RWPE1 (cell line): Measurements from ENCODE around the gene NFYC.

Source experiments
- CTCF ChIA-PET: fragments of 350-600 bp; sonication (Branson Sonifier 250); formaldehyde crosslinking; extraction: SDS; loops from one replicate; lab custom pipeline; 2021; lab: Yijun Ruan, JAX
- POLR2A ChIA-PET: fragments of 400-600 bp; formaldehyde crosslinking; extraction: SDS; loops from one replicate; lab custom pipeline; 2020; ENCODE audit warnings: antibody characterized with exemption; ENCODE audit not compliant: low non-redundant PET; lab: Yijun Ruan, JAX
- DNase-seq: peaks from one replicate; pipeline ENCODE4 v3.0.0; 2012; ENCODE audit warnings: low spot score
- H3K27ac ChIP-seq: fragments of 450-650 bp; 2 replicates; pipeline ENCODE4 v1.5.1; 2017
- TF ChIP-seq, protein P1 (sequence below): fragments of 450-650 bp; conservative IDR thresholded peaks from 2 replicates; pipeline ENCODE4 v1.5.1; 2017; ENCODE audit warnings: low read depth, mild to moderate bottlenecking

The NFYC gene

DNA sequence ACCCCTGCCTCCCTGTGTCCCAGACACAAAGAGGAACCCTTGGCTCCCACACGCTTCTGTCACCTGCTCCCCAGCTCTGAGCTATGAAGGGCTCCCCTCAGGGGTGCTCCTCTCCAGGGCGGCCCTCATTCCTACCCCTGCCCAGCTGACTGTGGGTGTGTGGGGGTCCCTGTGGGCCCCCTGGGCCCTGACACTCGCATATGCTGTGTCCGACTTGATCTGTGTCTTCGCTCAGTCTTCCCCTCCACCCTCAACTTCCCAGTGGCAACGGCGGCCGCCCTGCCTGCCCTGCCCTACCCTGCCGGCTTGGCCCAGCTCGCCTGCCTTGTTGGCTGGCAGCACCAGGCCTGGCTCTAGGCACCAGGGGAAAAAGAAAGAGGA lies 93.3 kb downstream of the NFYC start:
- POLR2A ChIA-PET = no interaction called here
- no peak for DNase-seq
- TF ChIP-seq, protein P1, sequence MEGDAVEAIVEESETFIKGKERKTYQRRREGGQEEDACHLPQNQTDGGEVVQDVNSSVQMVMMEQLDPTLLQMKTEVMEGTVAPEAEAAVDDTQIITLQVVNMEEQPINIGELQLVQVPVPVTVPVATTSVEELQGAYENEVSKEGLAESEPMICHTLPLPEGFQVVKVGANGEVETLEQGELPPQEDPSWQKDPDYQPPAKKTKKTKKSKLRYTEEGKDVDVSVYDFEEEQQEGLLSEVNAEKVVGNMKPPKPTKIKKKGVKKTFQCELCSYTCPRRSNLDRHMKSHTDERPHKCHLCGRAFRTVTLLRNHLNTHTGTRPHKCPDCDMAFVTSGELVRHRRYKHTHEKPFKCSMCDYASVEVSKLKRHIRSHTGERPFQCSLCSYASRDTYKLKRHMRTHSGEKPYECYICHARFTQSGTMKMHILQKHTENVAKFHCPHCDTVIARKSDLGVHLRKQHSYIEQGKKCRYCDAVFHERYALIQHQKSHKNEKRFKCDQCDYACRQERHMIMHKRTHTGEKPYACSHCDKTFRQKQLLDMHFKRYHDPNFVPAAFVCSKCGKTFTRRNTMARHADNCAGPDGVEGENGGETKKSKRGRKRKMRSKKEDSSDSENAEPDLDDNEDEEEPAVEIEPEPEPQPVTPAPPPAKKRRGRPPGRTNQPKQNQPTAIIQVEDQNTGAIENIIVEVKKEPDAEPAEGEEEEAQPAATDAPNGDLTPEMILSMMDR = no peak
- no peak overlapping the region for H3K27ac ChIP-seq
- CTCF ChIA-PET = no interaction called here

- DNase-seq = no peak
- H3K27ac ChIP-seq = no peak overlapping the region
- ChIA-PET POLR2A (no interaction called here), CTCF (no interaction called here)
- TF ChIP-seq, protein P1 = no peak
These were observed 93.9 kb downstream of the NFYC start for GRCh38 chr1:40785446-40785845.

DNA sequence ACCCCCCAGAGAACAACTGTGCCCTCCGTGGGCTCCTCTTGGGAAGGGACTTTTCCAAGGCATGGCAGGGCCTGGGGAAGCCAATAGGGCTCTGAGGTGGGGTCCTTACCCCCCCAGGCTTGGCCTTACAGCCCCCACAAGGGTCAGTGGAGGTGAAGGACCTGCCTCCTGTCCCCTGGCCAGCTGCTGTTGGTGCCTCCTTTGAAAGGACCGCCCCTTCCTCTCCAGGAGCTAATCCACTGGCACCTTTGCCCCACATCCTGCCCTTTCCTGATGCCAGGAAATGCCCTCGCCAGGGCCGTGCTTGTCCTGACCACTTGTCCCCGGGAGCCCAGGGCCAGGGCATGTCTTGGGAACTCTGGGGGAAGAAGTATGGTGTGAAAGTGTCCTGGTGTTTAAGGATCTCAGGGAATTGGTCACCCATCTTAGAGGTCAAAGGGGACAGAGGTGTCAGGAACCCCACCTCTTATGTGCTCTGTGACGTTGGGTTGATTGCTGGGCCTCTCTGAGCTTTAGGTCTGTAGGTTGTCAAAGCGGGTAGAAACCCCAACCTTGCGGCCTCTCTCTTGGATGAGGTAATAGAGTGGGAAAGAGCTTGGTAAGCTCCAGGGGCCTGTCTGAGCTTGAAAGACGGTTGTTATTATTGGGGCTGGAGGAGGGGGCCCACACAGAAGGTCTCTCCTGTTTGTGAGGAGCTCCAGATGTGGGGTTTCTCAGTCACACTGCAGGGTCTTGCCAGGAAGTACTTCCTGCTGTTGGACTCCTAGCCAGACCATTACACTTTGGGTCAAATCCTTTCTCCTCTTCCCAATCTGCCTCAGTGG lies 94.9 kb downstream of the NFYC start:
- TF ChIP-seq, protein P1 = no peak
- DNase-seq = no peak
- CTCF ChIA-PET = interaction anchor here (0.8 kb wide), 2 partner anchors 17 to 50 kb away, joined by 3 read pairs; no protein-coding TSS in a partner anchor
- no peak overlapping the region for H3K27ac ChIP-seq
- POLR2A ChIA-PET = no interaction called here

GRCh38 chr1:40786995-40787705 lies 95.6 kb downstream of the NFYC start:
- no peak overlapping the region for H3K27ac ChIP-seq
- TF ChIP-seq, protein P1 = no peak
- POLR2A ChIA-PET = no interaction called here
- no peak for DNase-seq
- CTCF ChIA-PET = interaction anchor here (0.5 to 0.8 kb wide), 4 partner anchors 17 to 415 kb away, joined by 3 to 5 read pairs (median 3); no protein-coding TSS in a partner anchor

GRCh38 chr1:40787737-40788560 lies 96.4 kb downstream of the NFYC start:
- H3K27ac ChIP-seq = no peak overlapping the region
- TF ChIP-seq, protein P1 = no peak
- DNase-seq = no peak
- ChIA-PET POLR2A (no interaction called here), CTCF (interaction anchor here (0.5 to 0.6 kb wide), 2 partner anchors 60 to 414 kb away, joined by 3 to 5 read pairs; no protein-coding TSS in a partner anchor)
